Endothelial cell of umbilical vein (primary cell): ENCODE measurements around the gene RP9. TPM values are rescaled to one million over a fixed set of nuclear protein-coding genes. Genes with fewer than 3 reads are reported as not detected.

Experiments
- BruUV-seq: library from RNA; stranded (reverse); fragments of 400-500 nt; replicated peaks from 2 replicates; lab custom pipeline; 2021; lab: Mats Ljungman, UMichigan
- CTCF ChIA-PET: fragments of 300-600, 350-600 bp; sonication (Branson Sonifier 250); formaldehyde crosslinking; loops from one replicate; lab custom pipeline; 2021; ENCODE audit warnings: antibody characterized with exemption, inconsistent platforms; lab: Charles Lee
- POLR2A ChIA-PET: fragments of 300-600, 350-600 bp; sonication (Branson Sonifier 250); formaldehyde crosslinking; loops from one replicate; lab custom pipeline; 2021; ENCODE audit warnings: antibody characterized with exemption, inconsistent platforms; lab: Charles Lee
- DNase-seq: peaks from one replicate; pipeline ENCODE4 v3.0.0-alpha.2; 2011; ENCODE audit warnings: low read depth, low spot score
- FAIRE-seq: peaks from 2 replicates; lab custom pipeline; 2011; peaks lifted over from hg19 to GRCh38; lab: Jason Lieb, UNC
- H2AFZ ChIP-seq: 2 replicates; pipeline ENCODE4 v1.6.0; 2012; ENCODE audit warnings: low read depth, low read length, control low read depth, inconsistent platforms
- H3K27ac ChIP-seq: 2 replicates; pipeline ENCODE4 v1.5.1; 2011; ENCODE audit warnings: low read depth, mild to moderate bottlenecking, control low read depth, low read length, moderate library complexity; ENCODE audit not compliant: insufficient read depth
- H3K27me3 ChIP-seq, 2 experiments: 2 replicates each; pipeline versions ENCODE4 v1.6.0 to v1.6.1; 2011; ENCODE audit warnings: low read length in 2 of 2, mixed read lengths in 1 of 2; ENCODE audit not compliant: control insufficient read depth in 2 of 2, insufficient read depth in 2 of 2
- H3K36me3 ChIP-seq, 2 experiments: 2 replicates in 1 of 2; 3 replicates in 1 of 2; pipeline ENCODE4 v1.5.1; 2011; ENCODE audit warnings: low read length in 2 of 2, mild to moderate bottlenecking in 1 of 2, moderate library complexity in 1 of 2; ENCODE audit not compliant: control insufficient read depth in 2 of 2, insufficient read depth in 2 of 2; ENCODE audit errors: extremely low read depth in 1 of 2
- H3K4me1 ChIP-seq: 3 replicates; pipeline ENCODE4 v1.5.1; 2011; ENCODE audit warnings: mild to moderate bottlenecking, low read length; ENCODE audit not compliant: control insufficient read depth, insufficient read depth; ENCODE audit errors: extremely low read depth
- H3K4me2 ChIP-seq: 2 replicates; pipeline ENCODE4 v1.6.1; 2011; ENCODE audit warnings: low read length, control low read depth, mixed read lengths; ENCODE audit not compliant: insufficient read depth
- H3K4me3 ChIP-seq, 3 experiments: fragments of 200-600 bp in 1 of 3; sonication (generic), shearing (Covaris generic) in 1 of 3; replicated peaks in 1 of 3; 2 replicates each; pipeline ENCODE4 v1.5.1; 2011 to 2016; ENCODE audit warnings: control low read depth in 3 of 3, low read length in 3 of 3, mild to moderate bottlenecking in 2 of 3, inconsistent platforms in 1 of 3, low read depth in 1 of 3, moderate library complexity in 1 of 3; ENCODE audit not compliant: insufficient read depth in 1 of 3
- H3K79me2 ChIP-seq: 2 replicates; pipeline ENCODE4 v1.6.0; 2012; ENCODE audit warnings: low read length, inconsistent platforms; ENCODE audit not compliant: control insufficient read depth, insufficient read depth
- H3K9ac ChIP-seq: replicated peaks from 2 replicates; pipeline ENCODE3; 2011; ENCODE audit warnings: low read length, control low read depth; ENCODE audit not compliant: insufficient read depth; ENCODE audit errors: extremely low read depth
- H3K9me1 ChIP-seq: replicated peaks from 3 replicates; pipeline ENCODE4 v1.6.0; 2011; ENCODE audit warnings: mild to moderate bottlenecking, low read length; ENCODE audit not compliant: control insufficient read depth, insufficient read depth; ENCODE audit errors: extremely low read depth
- H3K9me3 ChIP-seq: replicated peaks from 2 replicates; pipeline ENCODE4 v1.5.1; 2012; ENCODE audit warnings: low read length, inconsistent platforms; ENCODE audit not compliant: control insufficient read depth, insufficient read depth
- H4K20me1 ChIP-seq: replicated peaks from 2 replicates; pipeline ENCODE3; 2011; ENCODE audit warnings: mild to moderate bottlenecking, low read length; ENCODE audit not compliant: control insufficient read depth, insufficient read depth; ENCODE audit errors: extremely low read depth
- CTCF ChIP-seq, 2 donors: IDR thresholded peaks; 1 replicate in 1 of 2; 2 replicates in 1 of 2; pipeline ENCODE4 v1.5.1; 2011; ENCODE audit warnings: low read length in 2 of 2, mild to moderate bottlenecking in 2 of 2, moderate library complexity in 2 of 2, control low read depth in 1 of 2, inconsistent platforms in 1 of 2, low read depth in 1 of 2; ENCODE audit not compliant: insufficient read depth in 1 of 2; ENCODE audit errors: extremely low read depth in 1 of 2
- EZH2 ChIP-seq: IDR thresholded peaks from 2 replicates; pipeline ENCODE4 v1.6.1; 2012; ENCODE audit warnings: borderline replicate concordance, low read depth, mild to moderate bottlenecking, moderate library complexity, low read length, inconsistent platforms; ENCODE audit not compliant: severe bottlenecking
- GATA2 ChIP-seq: IDR thresholded peaks from 2 replicates; pipeline ENCODE4 v1.7.0; 2011; ENCODE audit warnings: low read depth, mild to moderate bottlenecking, moderate library complexity, mixed read lengths, low read length; ENCODE audit not compliant: insufficient read length, insufficient read depth
- JUN ChIP-seq: IDR thresholded peaks from 2 replicates; pipeline ENCODE4 v1.6.1; 2011; ENCODE audit warnings: borderline replicate concordance, low read depth; ENCODE audit not compliant: insufficient read length, insufficient read depth
- MAX ChIP-seq: IDR thresholded peaks from 2 replicates; pipeline ENCODE4 v1.6.1; 2011; ENCODE audit not compliant: insufficient read depth, insufficient read length
- POLR2A ChIP-seq: IDR thresholded peaks from 2 replicates; pipeline ENCODE4 v1.6.1; 2012; ENCODE audit warnings: low read depth, mild to moderate bottlenecking, control low read depth, low read length
- POLR2AphosphoS5 ChIP-seq: IDR thresholded peaks from 2 replicates; pipeline ENCODE4 v1.6.1; 2012; ENCODE audit warnings: low read depth, mild to moderate bottlenecking, control low read depth, low read length, moderate library complexity; ENCODE audit not compliant: insufficient read depth
- dilution Hi-C: fragments of 300-500 bp; cut with MboI; formaldehyde crosslinking; loops from one replicate; pipeline ENCODE4 v1.15.0; 2019; ENCODE audit warnings: low sequenced_read_pairs; ENCODE audit not compliant: extremely low pct_ligation_motif_present
- intact Hi-C: fragments of 100-400 bp; cut with micrococcal nuclease; formaldehyde crosslinking; loops from one replicate; pipeline ENCODE4 v1.10.0; 2022
- polyA plus RNA-seq, 4 experiments: library from polyadenylated mRNA; depleted of rRNA in 3 of 4; stranded (reverse) in 3 of 4; unstranded in 1 of 4; fragments of >200 nt; gene quantifications; 2 replicates each; pipeline versions ENCODE4 v1.2.1 to v1.2.3, GENCODE V29; 2011 to 2012; ENCODE audit warnings: missing spikeins in 1 of 4
- total RNA-seq: library from RNA; stranded (reverse); gene quantifications from 2 replicates; pipeline ENCODE4 v1.2.3, GENCODE V29; 2021

RP9 gene
- total and polyA plus RNA-seq, 2 donors (not counting 3 experiments of a cell fraction or from before 2014, with no cell fraction given), result 16.0 to 18.5 TPM

GRCh38 chr7:33087858-33088257, 21.3 kb downstream of the RP9 start:
- intact Hi-C loops (no loop called here), dilution Hi-C loops (no loop called here)
- FAIRE-seq (no peak), DNase-seq (no peak)
- H3K4me1 ChIP-seq, result no peaks in the 10 kb centered on the region
- no peaks in the 10 kb centered on the region for H3K36me3 ChIP-seq
- no TSS peak for BruUV-seq
- H4K20me1 ChIP-seq, result no peaks in the 10 kb centered on the region
- ChIA-PET CTCF (no interaction called here), POLR2A (no interaction called here)
- H2AFZ ChIP-seq, result no peak overlapping the region
- H3K4me3 ChIP-seq, result no peak overlapping the region
- no peak overlapping the region for H3K27ac ChIP-seq
- no peaks in the 10 kb centered on the region for H3K79me2 ChIP-seq
- H3K27me3 ChIP-seq, result no peaks in the 10 kb centered on the region
- TF ChIP-seq MAX (no peak), GATA2 (no peak), EZH2 (no peak), JUN (no peak), POLR2A (no peak), POLR2AphosphoS5 (no peak)
- no peak overlapping the region for H3K4me2 ChIP-seq
- no peaks in the 10 kb centered on the region for H3K9me1 ChIP-seq
- no peak overlapping the region for H3K9ac ChIP-seq
- H3K9me3 ChIP-seq, result no peaks in the 10 kb centered on the region

- no peaks in the 10 kb centered on the region for H3K36me3 ChIP-seq
- H3K79me2 ChIP-seq, result no peaks in the 10 kb centered on the region
- no peak for TF ChIP-seq CTCF (IDR thresholded peaks at IDR 0.05; ENCODE audit: extremely low read depth in 1 of 2, insufficient read depth in 1 of 2, low read depth in 1 of 2, low read length in 2 of 2)
- DNase-seq (no peak), FAIRE-seq (no peak)
- dilution Hi-C loops (no loop called here), intact Hi-C loops (no loop called here)
- H4K20me1 ChIP-seq, result no peaks in the 10 kb centered on the region
- H3K9me1 ChIP-seq, result no peaks in the 10 kb centered on the region
- H3K4me3 ChIP-seq, result no peak overlapping the region
- ChIA-PET CTCF (no interaction called here), POLR2A (no interaction called here)
- no TSS peak for BruUV-seq
- H3K9me3 ChIP-seq, result no peaks in the 10 kb centered on the region
- H3K4me2 ChIP-seq, result no peak overlapping the region
- H2AFZ ChIP-seq, result no peak overlapping the region
- no peak overlapping the region for H3K9ac ChIP-seq
- no peak overlapping the region for H3K27ac ChIP-seq
- H3K4me1 ChIP-seq, result no peaks in the 10 kb centered on the region
- H3K27me3 ChIP-seq, result peaks cover 0 to 4% of the 10 kb centered on the region in 2 experiments
Observed at GRCh38 chr7:33087356-33087755, 21.8 kb downstream of the RP9 start.
